WERI-Rb-1 (cell line): ENCODE measurements around the gene C1R.

Experiments used
- DNase-seq: peaks from one replicate; pipeline ENCODE4 v3.0.0-alpha.2; 2020
- H3K27ac ChIP-seq: fragments of 250-450 bp; sonication (Bioruptor Pico); 2 replicates; pipeline ENCODE4 v1.5.1; 2020; ENCODE audit warnings: mild to moderate bottlenecking, moderate library complexity
- H3K27me3 ChIP-seq: fragments of 250-450 bp; sonication (Bioruptor Pico); 2 replicates; pipeline ENCODE4 v1.5.1; 2021; ENCODE audit warnings: mild to moderate bottlenecking, low read depth, moderate library complexity; ENCODE audit not compliant: insufficient read depth, severe bottlenecking
- H3K36me3 ChIP-seq: fragments of 250-450 bp; sonication (Bioruptor Pico); 2 replicates; pipeline ENCODE4 v1.5.1; 2020; ENCODE audit warnings: mild to moderate bottlenecking, moderate library complexity
- H3K4me3 ChIP-seq: 2 replicates; pipeline ENCODE4 v1.5.1; 2011; ENCODE audit warnings: low read depth, mild to moderate bottlenecking, control low read depth, low read length
- H3K9me3 ChIP-seq: fragments of 250-450 bp; sonication (Bioruptor Pico); 2 replicates; pipeline ENCODE4 v1.5.1; 2021; ENCODE audit warnings: mild to moderate bottlenecking, moderate library complexity; ENCODE audit not compliant: severe bottlenecking
- CTCF ChIP-seq: IDR thresholded peaks from 2 replicates; pipeline ENCODE4 v1.5.1; 2011; ENCODE audit warnings: low read depth, mild to moderate bottlenecking, control low read depth, inconsistent platforms, low read length

C1R gene

DNA sequence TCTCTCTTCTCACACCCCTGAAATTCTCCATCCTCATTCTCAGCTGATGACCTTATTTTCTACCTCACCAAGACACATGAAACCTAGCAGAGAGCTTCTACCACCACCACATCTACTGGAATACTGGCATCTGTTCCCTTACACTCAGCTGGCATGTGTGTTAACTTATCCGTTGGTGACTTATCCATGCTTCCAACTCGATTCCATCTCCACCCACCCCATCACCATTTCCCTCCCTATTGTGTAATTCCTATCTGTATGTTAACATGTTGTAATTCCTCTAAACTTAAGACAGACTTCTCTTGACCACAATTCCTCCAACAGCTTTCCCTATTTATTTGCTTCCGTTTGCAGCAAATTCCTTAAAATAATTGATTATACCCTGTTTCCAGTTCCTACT is 16.3 kb downstream of the C1R start:
- no peaks in the 10 kb centered on the region for H3K27me3 ChIP-seq
- H3K4me3 ChIP-seq = no peak overlapping the region
- TF ChIP-seq CTCF = no peak
- no peak overlapping the region for H3K27ac ChIP-seq
- H3K9me3 ChIP-seq = no peaks in the 10 kb centered on the region
- DNase-seq = no peak
- H3K36me3 ChIP-seq = no peaks in the 10 kb centered on the region

- TF ChIP-seq CTCF = no peak
- no peaks in the 10 kb centered on the region for H3K36me3 ChIP-seq
- H3K27ac ChIP-seq = no peak overlapping the region
- DNase-seq = no peak
- no peaks in the 10 kb centered on the region for H3K27me3 ChIP-seq
- H3K9me3 ChIP-seq = no peaks in the 10 kb centered on the region
- H3K4me3 ChIP-seq = no peak overlapping the region
Measured at GRCh38 chr12:7075518-7075917, 16.7 kb downstream of the C1R start.

GRCh38 chr12:7073946-7074345 is 18.3 kb downstream of the C1R start:
- no peak for DNase-seq
- no peaks in the 10 kb centered on the region for H3K36me3 ChIP-seq
- H3K4me3 ChIP-seq = no peak overlapping the region
- no peaks in the 10 kb centered on the region for H3K9me3 ChIP-seq
- H3K27ac ChIP-seq = no peak overlapping the region
- no peak for TF ChIP-seq CTCF
- H3K27me3 ChIP-seq = no peaks in the 10 kb centered on the region

DNA sequence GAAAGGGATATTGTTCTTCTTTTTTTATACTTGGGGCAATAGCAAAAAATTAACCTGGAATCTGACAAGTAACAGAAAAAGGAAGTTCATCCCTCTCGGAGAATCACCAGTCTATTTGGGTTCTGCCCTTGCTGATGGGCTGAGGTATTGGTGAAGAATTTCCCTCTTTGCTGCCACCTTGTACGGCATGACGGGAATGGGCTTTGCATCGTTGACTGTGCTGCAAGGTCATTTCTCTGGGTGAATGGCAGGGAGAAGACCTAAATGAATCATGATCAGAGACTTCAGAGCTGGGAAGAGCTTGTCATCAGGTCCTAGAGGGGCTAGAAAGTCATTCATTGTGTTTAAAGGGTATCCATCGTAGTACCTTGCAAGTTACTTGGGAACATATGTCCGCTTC is 19.7 kb downstream of the C1R start:
- DNase-seq = no peak
- H3K27ac ChIP-seq = no peak overlapping the region

GRCh38 chr12:7072035-7072434 is 20.2 kb downstream of the C1R start:
- no peak overlapping the region for H3K27ac ChIP-seq
- no peak for TF ChIP-seq CTCF
- DNase-seq = no peak
- H3K4me3 ChIP-seq = no peak overlapping the region
- H3K27me3 ChIP-seq = no peaks in the 10 kb centered on the region
- no peaks in the 10 kb centered on the region for H3K36me3 ChIP-seq
- H3K9me3 ChIP-seq = no peaks in the 10 kb centered on the region

More for the DNA sequence above, 19.7 kb downstream of the C1R start:
- H3K36me3 ChIP-seq = no peaks in the 10 kb centered on the region
- TF ChIP-seq CTCF = no peak
- H3K4me3 ChIP-seq = no peak overlapping the region
- H3K9me3 ChIP-seq = no peaks in the 10 kb centered on the region
- H3K27me3 ChIP-seq = no peaks in the 10 kb centered on the region

GRCh38 chr12:7069386-7069785 is 22.9 kb downstream of the C1R start:
- Histone ChIP-seq H3K27me3 (no peaks in the 10 kb centered on the region), H3K9me3 (no peaks in the 10 kb centered on the region), H3K4me3 (no peak overlapping the region), H3K27ac (no peak overlapping the region), H3K36me3 (no peaks in the 10 kb centered on the region)
- no peak for TF ChIP-seq CTCF
- DNase-seq = no peak
